HG03571 (cell line): ENCODE measurements around the gene SMIM1.

Source experiments
- ATAC-seq: cut with Tn5 transposase; IDR thresholded peaks from one replicate; pipeline ENCODE4 v1.9.1; 2021; ENCODE audit not compliant: unreplicated experiment

Gene SMIM1

GRCh38 chr1:3817821-3818597, 45.5 kb downstream of the SMIM1 start:
- no peak for ATAC-seq

GRCh38 chr1:3819771-3820200, 47.2 kb downstream of the SMIM1 start:
- no peak for ATAC-seq

- no peak for ATAC-seq
Measured at GRCh38 chr1:3820316-3820715, 47.8 kb downstream of the SMIM1 start.

DNA sequence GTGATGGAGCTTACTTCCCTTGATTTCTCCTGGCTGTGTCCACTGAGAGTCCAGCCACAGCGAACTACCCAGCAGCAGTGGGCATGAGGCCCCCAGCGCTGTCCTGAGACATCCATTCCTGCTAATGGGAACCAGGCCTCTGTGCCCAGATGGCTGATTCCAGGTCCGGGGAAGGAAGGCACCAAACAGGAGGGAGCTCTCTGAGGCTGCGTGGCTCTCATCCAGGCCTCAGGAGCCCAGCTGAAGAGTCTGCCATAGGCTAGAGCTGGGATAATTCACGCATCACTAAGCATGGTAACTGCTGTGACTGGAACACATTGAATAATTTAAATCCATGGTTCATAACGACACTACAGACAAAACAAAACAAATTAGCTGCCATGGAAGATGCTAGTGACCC, 48.5 kb downstream of the SMIM1 start:
- ATAC-seq = no peak

DNA sequence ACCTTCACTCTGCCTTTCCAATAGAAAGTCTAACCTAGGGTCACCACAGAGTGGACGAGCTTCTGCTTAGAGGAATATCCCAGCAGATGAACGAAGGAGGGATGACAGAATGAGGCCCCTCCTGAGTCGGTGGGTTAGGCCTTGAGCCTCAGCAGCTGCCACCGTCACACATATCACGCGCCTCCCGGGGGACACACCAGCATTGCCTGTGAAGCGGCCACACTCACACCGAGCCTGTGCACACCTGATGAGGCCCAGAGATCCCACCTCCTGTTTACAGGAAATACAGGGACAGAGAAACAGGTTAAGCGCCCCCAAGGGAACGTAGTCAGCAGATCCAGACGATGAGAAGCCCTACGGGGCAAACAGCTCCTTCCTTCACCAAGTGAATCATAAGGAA, 48.9 kb downstream of the SMIM1 start:
- no peak for ATAC-seq

DNA sequence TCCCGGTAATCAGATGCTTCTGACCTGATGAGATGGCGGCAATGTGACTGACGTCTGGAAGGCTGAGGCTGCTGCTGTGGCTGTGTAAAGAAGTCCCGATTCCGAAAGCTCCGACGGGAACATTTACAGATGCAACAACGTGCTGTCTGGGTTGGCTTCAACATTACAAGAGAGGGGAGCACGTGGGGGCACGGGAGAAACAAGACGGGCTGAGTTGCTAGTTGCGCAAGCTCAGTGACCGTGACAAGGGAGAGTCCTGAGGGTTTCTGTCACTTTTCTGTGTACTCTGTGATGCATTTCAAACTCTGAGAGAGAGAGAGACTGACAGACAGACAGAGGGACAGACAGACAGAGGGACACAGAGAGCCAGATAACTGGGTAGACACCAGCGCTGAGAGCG, 49.4 kb downstream of the SMIM1 start:
- ATAC-seq = no peak

DNA sequence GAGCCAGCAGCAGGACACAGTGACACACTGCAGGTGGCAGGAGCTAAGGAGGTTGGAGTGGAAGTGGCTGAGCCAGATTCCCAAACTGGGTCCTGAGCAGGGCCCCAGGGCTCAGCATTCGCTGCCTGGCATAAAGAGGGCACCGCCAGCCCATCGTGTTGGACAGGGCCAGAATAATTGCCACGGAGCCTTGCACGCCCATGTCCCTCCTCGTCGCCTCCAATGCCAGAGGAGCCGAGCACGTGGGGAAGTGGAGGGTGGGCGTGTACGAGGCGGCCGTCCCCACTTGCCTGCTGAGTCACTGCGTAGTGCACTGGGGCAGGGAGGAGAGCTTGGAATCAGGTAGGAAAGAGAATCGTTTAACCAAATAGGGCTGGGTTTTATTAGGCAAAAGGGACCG, 49.9 kb downstream of the SMIM1 start:
- no peak for ATAC-seq

- ATAC-seq = no peak
Measured at GRCh38 chr1:3824650-3825049, 52.1 kb downstream of the SMIM1 start.

- ATAC-seq = no peak
Measured at GRCh38 chr1:3825356-3825755, 52.8 kb downstream of the SMIM1 start.
